Measurements from ENCODE around the gene CCRL2. TPM values are rescaled to one million over a fixed set of nuclear protein-coding genes. Genes with fewer than 3 reads are reported as not detected.

The CCRL2 gene
- total and polyA plus RNA-seq, 9 of the 15 experiments (the other 6 are each of a cell fraction or from before 2014, with no cell fraction given) = 3.4 to 5.7 (median 4.0) TPM

DNA sequence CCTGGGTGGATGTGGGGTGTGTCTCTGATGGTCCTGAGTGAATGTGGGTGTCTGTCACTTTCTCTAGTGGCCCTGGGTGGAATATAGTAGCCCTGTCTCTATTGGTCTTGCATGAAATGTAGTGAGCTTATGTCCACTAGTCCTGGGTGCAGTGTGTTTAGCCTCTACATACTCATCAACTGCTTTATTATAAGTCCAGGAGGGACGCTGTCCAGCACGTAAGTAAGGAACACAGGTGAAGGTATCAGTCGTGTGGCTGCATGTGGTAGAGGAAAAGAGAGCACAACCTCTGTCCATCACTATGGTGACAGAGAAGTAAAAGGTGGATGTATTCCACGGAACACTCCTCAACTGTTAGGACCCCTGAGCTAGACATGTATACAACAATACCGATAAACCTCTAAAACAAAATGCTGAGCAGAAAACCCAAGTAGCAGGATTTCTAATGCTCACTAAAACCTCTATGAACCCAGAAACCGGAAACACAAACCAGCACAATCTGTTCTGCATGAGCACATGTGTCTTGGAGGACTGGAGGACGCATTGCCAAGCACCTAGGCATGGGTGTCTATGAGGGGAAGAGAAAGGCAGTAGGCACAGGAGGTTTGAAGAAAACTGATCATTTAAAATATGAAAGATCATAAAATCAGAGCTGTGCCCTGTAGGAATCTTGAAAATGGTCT lies 46.6 kb downstream of the CCRL2 start (continued):
- TF ChIP-seq, protein P1, sequence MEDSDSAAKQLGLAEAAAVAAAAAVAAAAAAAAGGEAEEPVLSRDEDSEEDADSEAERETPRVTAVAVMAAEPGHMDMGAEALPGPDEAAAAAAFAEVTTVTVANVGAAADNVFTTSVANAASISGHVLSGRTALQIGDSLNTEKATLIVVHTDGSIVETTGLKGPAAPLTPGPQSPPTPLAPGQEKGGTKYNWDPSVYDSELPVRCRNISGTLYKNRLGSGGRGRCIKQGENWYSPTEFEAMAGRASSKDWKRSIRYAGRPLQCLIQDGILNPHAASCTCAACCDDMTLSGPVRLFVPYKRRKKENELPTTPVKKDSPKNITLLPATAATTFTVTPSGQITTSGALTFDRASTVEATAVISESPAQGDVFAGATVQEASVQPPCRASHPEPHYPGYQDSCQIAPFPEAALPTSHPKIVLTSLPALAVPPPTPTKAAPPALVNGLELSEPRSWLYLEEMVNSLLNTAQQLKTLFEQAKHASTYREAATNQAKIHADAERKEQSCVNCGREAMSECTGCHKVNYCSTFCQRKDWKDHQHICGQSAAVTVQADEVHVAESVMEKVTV (CRISPR knock-in tag; IDR thresholded peaks at IDR 0.05) = no peak
- TF ChIP-seq RBM39 (optimal IDR thresholded peaks at IDR 0.05; ENCODE audit: low read depth, low read length) (no peak), BRF1 (IDR thresholded peaks at IDR 0.05; ENCODE audit: borderline replicate concordance, extremely low read depth, insufficient read length) (no peak)

DNA sequence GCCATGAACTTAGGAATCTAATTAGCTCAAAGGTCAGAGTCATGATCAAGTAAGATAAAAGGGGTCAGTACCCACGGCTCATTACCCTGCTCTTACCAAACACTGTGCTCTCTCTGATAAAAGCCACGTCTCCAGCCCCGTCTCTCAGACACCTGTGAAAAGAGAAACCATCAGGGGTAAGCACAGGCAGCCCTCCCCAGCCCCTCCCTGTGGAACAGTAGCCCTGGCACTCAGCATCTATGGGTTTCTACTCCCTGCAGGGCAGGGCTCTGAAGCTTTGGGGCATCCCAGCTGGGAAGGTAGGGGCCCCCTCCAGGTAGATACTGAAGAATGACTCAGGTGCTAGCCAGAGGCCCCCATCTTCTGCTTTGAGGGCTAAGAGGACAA lies 47.1 kb downstream of the CCRL2 start:
- Histone ChIP-seq H3K4me1 (replicated peaks in 1 of 2; ENCODE audit: control insufficient read depth in 2 of 2, insufficient read depth in 2 of 2, low read length in 2 of 2) (no peaks in the 10 kb centered on the region), H3K27me3 (ENCODE audit: control insufficient read depth in 2 of 2, insufficient read depth in 2 of 2, low read length in 2 of 2) (peaks cover 50 to 72% of the 10 kb centered on the region in 2 experiments), H3K4me2 (ENCODE audit: insufficient read depth, low read length) (no peak overlapping the region), H2AFZ (ENCODE audit: low read depth, low read length) (no peak overlapping the region), H3K36me3 (ENCODE audit: control insufficient read depth, insufficient read depth, low read length) (no peaks in the 10 kb centered on the region), H3K27ac (ENCODE audit: extremely low read depth, low read depth, low read length) (no peak overlapping the region), H4K20me1 (replicated peaks; ENCODE audit: control insufficient read depth, insufficient read depth, low read length) (no peaks in the 10 kb centered on the region), H3K4me3 (no peak overlapping the region), H3K9me1 (ENCODE audit: control insufficient read depth, insufficient read depth, low read length) (no peaks in the 10 kb centered on the region), H3K9me3 (replicated peaks; ENCODE audit: control insufficient read depth, insufficient read depth, low read depth, low read length) (no peaks in the 10 kb centered on the region), H3K9ac (ENCODE audit: insufficient read depth in 1 of 2, low read depth in 2 of 2, low read length in 2 of 2) (no peak overlapping the region), H3K79me2 (ENCODE audit: control insufficient read depth, insufficient read depth, low read length) (no peaks in the 10 kb centered on the region)
- FAIRE-seq = no peak
- DNase-seq (ENCODE audit: extremely low read depth in 1 of 4, low spot score in 3 of 4) = no peak
- BruUV-seq (replicated peaks) = no TSS peak
- ChIA-PET POLR2A (no interaction called here), CTCF (ENCODE audit: low intra/inter-chr PET ratio) (no interaction called here)
- no peak for ATAC-seq
- 2% methylated on average over 3 of the region's 3 CpGs for WGBS (ENCODE audit: insufficient coverage, low coverage, missing lambda C conversion rate)
- in situ Hi-C loops (cut with MboI) (no loop called here), intact Hi-C loops (cut with micrococcal nuclease) (no loop called here)
- TF ChIP-seq NFXL1 (CRISPR knock-in tag; IDR thresholded peaks at IDR 0.05) (no peak), RBM17 (IDR thresholded peaks at IDR 0.05; ENCODE audit: borderline replicate concordance, low read depth, low read length) (no peak), MED1 (CRISPR knock-in tag; IDR thresholded peaks at IDR 0.05; ENCODE audit: borderline replicate concordance) (no peak)
- TF ChIP-seq, protein P2, sequence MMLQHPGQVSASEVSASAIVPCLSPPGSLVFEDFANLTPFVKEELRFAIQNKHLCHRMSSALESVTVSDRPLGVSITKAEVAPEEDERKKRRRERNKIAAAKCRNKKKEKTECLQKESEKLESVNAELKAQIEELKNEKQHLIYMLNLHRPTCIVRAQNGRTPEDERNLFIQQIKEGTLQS (IDR thresholded peaks at IDR 0.05) = no peak
- TF ChIP-seq, protein P2 (CRISPR knock-in tag; conservative IDR thresholded peaks at IDR 0.05) = no peak
